HG02623 (cell line): ENCODE results near the gene ZNF598.
"Not testable (repeated sequence)": the region's sequence is repeated elsewhere in the genome, so short reads cannot be mapped to it uniquely, and the experiment has no call there.

Experiments
- ATAC-seq: cut with Tn5 transposase; IDR thresholded peaks from one replicate; pipeline ENCODE4 v1.9.1; 2021; ENCODE audit warnings: moderate library complexity; ENCODE audit not compliant: unreplicated experiment

Gene ZNF598

GRCh38 chr16:1977875-1978268 lies 31.7 kb downstream of the ZNF598 start:
- ATAC-seq: no peak

GRCh38 chr16:1976951-1977874 lies 32.4 kb downstream of the ZNF598 start:
- ATAC-seq: no peak

- ATAC-seq: no peak
Observed at GRCh38 chr16:1976216-1976520, 33.5 kb downstream of the ZNF598 start.

- no peak for ATAC-seq
Observed at GRCh38 chr16:1975432-1976215, 34.0 kb downstream of the ZNF598 start.

GRCh38 chr16:1974157-1975070 lies 35.2 kb downstream of the ZNF598 start:
- ATAC-seq: no peak

GRCh38 chr16:1973461-1974156 lies 36.0 kb downstream of the ZNF598 start:
- no peak for ATAC-seq

- no peak for ATAC-seq
Observed at GRCh38 chr16:1972490-1972877, 37.1 kb downstream of the ZNF598 start.

- ATAC-seq: peak; percentile 80
Observed at GRCh38 chr16:1971796-1972489, 37.7 kb downstream of the ZNF598 start, which contains the start of gene TBL3. Gene TBL3, plus strand, starts transcription at chr16:1972053. Its CDS starts 112 bp downstream, at chr16:1972165.

GRCh38 chr16:1968146-1968953 lies 41.3 kb downstream of the ZNF598 start:
- no peak for ATAC-seq

- ATAC-seq: no peak
Observed at GRCh38 chr16:1966460-1966859, 43.2 kb downstream of the ZNF598 start, which contains the start of gene RNF151. Gene RNF151, plus strand, starts transcription at chr16:1966856. Its CDS starts 26 bp downstream, at chr16:1966882.

GRCh38 chr16:1965396-1966001 lies 44.1 kb downstream of the ZNF598 start:
- ATAC-seq: no peak

GRCh38 chr16:1964506-1965395 lies 44.9 kb downstream of the ZNF598 start, which contains the start of gene RPS2:
Gene RPS2, minus strand, starts transcription at chr16:1964826. Its CDS starts 201 bp downstream, at chr16:1964625.
- peak; percentile 76 for ATAC-seq

GRCh38 chr16:1963806-1964505 lies 45.7 kb downstream of the ZNF598 start:
- ATAC-seq: peak; percentile 6

- not testable (repeated sequence) for ATAC-seq
Observed at GRCh38 chr16:1962161-1963153, 47.2 kb downstream of the ZNF598 start.

- ATAC-seq: no peak
Observed at GRCh38 chr16:1961651-1962067, 48.0 kb downstream of the ZNF598 start.
